HL-60 (cell line): Measurements from ENCODE around the gene TMEM39B.

ENCODE experiments used
- GABPA ChIP-seq: IDR thresholded peaks from 2 replicates; pipeline ENCODE4 v1.6.1; 2012; ENCODE audit warnings: low read depth
- POLR2AphosphoS5 ChIP-seq: IDR thresholded peaks from 2 replicates; pipeline ENCODE4 v1.6.1; 2012; ENCODE audit warnings: low read depth
- TF ChIP-seq, protein P1 (sequence below): IDR thresholded peaks from one replicate; pipeline ENCODE4 v1.5.1; 2011; ENCODE audit warnings: low read length, control low read depth, inconsistent platforms; ENCODE audit not compliant: insufficient read depth
- TF ChIP-seq, protein P2 (sequence below): IDR thresholded peaks from 2 replicates; pipeline ENCODE4 v1.6.1; 2012; ENCODE audit warnings: low read depth; ENCODE audit not compliant: insufficient replicate concordance

DNA sequence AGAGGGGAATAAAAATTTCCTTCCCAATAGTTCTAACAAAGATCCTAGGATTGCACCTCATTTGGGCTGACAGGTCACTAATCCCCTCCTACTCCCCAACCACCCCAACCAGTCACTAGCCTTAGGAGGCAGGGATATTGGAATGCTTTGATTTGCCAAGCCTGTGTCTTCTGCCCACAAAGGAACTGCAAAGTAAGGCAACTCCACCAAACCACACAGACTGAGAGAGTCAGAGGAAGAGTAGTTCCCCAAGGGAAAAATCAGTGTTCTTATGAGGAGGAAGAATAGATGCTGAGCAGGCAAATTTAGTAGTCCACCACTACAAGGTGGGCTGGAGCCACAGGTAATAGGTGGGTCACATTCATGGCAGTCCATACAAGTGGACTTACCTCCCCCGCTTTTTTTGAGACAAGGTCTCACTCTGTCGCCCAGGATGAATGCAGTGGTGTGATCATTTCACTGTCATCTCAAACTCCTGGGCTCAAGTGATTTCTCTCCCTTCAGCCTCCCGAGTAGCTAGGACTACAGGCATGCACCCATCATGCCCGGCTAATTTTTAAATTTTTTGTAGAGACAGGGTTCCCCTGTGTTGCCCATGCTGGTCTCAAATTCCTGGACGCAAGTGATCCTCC is 3.7 kb upstream of the TMEM39B start:
- TF ChIP-seq, protein P1, sequence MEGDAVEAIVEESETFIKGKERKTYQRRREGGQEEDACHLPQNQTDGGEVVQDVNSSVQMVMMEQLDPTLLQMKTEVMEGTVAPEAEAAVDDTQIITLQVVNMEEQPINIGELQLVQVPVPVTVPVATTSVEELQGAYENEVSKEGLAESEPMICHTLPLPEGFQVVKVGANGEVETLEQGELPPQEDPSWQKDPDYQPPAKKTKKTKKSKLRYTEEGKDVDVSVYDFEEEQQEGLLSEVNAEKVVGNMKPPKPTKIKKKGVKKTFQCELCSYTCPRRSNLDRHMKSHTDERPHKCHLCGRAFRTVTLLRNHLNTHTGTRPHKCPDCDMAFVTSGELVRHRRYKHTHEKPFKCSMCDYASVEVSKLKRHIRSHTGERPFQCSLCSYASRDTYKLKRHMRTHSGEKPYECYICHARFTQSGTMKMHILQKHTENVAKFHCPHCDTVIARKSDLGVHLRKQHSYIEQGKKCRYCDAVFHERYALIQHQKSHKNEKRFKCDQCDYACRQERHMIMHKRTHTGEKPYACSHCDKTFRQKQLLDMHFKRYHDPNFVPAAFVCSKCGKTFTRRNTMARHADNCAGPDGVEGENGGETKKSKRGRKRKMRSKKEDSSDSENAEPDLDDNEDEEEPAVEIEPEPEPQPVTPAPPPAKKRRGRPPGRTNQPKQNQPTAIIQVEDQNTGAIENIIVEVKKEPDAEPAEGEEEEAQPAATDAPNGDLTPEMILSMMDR: no peak
- TF ChIP-seq, protein P2, sequence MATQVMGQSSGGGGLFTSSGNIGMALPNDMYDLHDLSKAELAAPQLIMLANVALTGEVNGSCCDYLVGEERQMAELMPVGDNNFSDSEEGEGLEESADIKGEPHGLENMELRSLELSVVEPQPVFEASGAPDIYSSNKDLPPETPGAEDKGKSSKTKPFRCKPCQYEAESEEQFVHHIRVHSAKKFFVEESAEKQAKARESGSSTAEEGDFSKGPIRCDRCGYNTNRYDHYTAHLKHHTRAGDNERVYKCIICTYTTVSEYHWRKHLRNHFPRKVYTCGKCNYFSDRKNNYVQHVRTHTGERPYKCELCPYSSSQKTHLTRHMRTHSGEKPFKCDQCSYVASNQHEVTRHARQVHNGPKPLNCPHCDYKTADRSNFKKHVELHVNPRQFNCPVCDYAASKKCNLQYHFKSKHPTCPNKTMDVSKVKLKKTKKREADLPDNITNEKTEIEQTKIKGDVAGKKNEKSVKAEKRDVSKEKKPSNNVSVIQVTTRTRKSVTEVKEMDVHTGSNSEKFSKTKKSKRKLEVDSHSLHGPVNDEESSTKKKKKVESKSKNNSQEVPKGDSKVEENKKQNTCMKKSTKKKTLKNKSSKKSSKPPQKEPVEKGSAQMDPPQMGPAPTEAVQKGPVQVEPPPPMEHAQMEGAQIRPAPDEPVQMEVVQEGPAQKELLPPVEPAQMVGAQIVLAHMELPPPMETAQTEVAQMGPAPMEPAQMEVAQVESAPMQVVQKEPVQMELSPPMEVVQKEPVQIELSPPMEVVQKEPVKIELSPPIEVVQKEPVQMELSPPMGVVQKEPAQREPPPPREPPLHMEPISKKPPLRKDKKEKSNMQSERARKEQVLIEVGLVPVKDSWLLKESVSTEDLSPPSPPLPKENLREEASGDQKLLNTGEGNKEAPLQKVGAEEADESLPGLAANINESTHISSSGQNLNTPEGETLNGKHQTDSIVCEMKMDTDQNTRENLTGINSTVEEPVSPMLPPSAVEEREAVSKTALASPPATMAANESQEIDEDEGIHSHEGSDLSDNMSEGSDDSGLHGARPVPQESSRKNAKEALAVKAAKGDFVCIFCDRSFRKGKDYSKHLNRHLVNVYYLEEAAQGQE: no peak
- no peak for TF ChIP-seq POLR2AphosphoS5
- TF ChIP-seq GABPA: no peak
